GM19455 (cell line): ENCODE measurements around the gene CALCOCO1.
A peak's percentile ranks its signal among the peaks of the same experiment; 100 is the strongest.
"Not testable (repeated sequence)": the region's sequence is repeated elsewhere in the genome, so short reads cannot be mapped to it uniquely, and the experiment has no call there.

Source experiments
- ATAC-seq: cut with Tn5 transposase; IDR thresholded peaks from one replicate; pipeline ENCODE4 v1.9.1; 2021; ENCODE audit not compliant: unreplicated experiment

Gene CALCOCO1

GRCh38 chr12:53734425-53734824, 7.2 kb upstream of the CALCOCO1 start:
- no peak for ATAC-seq

GRCh38 chr12:53733807-53734200, 6.6 kb upstream of the CALCOCO1 start:
- no peak for ATAC-seq

- no peak for ATAC-seq
These were observed 6.0 kb upstream of the CALCOCO1 start for GRCh38 chr12:53733051-53733806.

DNA sequence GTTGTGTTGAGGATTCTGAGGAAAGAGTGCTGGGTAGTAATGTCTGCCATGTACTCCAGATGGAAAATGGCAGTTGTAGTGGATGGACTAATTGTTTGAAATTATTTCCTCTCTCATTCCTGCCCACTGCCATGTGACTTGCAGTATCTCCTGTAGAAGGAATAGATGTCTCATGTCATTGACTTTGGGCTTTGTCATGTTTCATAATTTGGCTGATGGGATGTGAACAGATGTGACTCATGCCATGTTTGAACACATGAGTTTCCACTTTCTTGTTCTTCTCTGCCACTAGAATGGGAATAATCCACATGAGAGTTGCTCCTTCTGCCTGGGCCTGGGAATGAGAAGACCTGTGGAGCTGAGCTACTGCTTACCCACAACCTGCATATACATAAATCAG, 2.4 kb upstream of the CALCOCO1 start:
- no peak for ATAC-seq

- no peak for ATAC-seq
These were observed 954 bp upstream of the CALCOCO1 start for GRCh38 chr12:53728206-53728605.

DNA sequence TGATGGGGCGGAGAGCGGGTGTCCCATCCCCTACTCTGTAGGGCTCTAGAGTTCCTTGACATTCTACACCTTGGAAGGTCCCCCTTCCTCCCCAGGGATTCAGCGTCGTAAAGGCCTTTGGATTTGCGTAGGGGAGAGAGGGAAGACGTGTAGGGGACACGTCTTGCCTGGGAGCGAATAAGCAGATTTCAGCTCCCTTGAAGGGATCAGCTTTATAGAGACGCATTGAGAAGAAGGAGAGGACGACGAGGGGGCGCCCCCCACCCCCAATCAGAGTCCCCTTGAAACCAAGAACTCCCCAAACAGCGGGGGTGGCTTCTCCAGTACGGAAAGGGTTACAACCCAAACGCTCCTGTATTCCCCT, 324 bp downstream of the CALCOCO1 start:
- peak; percentile 1 for ATAC-seq

- ATAC-seq: no peak
These were observed 911 bp downstream of the CALCOCO1 start for GRCh38 chr12:53726341-53726740.

GRCh38 chr12:53725824-53726223, 1.4 kb downstream of the CALCOCO1 start:
- no peak for ATAC-seq

GRCh38 chr12:53722450-53723041, 4.7 kb downstream of the CALCOCO1 start:
- no peak for ATAC-seq

DNA sequence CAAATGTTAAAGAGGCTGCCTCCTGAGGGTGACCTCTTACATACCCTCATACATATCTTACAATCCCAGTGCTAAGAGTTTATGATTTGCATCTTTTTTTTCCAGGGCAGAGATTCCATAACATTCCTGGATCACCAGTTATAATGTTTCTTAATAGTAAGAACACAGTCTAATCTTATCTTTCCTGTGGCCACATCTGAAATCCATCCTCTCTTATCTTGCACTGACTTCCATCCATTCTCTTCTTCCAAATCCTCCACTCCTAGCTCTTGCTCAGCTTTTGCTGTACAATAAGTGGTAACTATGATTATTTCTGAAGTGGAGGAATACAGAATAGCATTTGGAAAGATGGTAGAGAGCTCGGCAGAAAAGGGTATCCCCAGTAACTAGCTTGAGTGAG, 6.3 kb downstream of the CALCOCO1 start:
- ATAC-seq: no peak

DNA sequence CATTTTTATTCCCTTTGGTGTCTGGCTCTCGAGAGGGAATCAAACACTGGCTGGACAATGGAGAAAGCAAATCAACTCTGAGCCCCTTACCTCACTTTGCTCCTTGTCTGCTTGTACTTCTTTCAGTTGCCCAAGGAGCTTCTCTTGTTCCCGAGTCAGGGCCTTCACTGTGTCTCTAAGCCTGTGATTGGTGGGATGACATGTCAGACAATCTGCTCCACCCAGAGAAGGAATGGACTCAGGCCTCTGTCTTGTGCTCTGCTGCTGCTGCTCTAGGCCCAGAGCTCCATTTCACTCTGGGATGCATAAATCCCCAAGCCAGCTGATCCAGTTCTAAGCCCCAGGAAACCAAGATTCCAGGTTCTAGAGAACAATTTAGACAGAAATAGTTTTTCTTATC, 7.6 kb downstream of the CALCOCO1 start:
- ATAC-seq: no peak

GRCh38 chr12:53718567-53718966, 8.7 kb downstream of the CALCOCO1 start:
- not testable (repeated sequence) for ATAC-seq

- ATAC-seq: no peak
These were observed 9.9 kb downstream of the CALCOCO1 start for GRCh38 chr12:53717319-53717718.

GRCh38 chr12:53714004-53714403, 13.2 kb downstream of the CALCOCO1 start:
- ATAC-seq: no peak

GRCh38 chr12:53713516-53713915, 13.7 kb downstream of the CALCOCO1 start:
- no peak for ATAC-seq

GRCh38 chr12:53712059-53712643, 15.1 kb downstream of the CALCOCO1 start:
- ATAC-seq: no peak

DNA sequence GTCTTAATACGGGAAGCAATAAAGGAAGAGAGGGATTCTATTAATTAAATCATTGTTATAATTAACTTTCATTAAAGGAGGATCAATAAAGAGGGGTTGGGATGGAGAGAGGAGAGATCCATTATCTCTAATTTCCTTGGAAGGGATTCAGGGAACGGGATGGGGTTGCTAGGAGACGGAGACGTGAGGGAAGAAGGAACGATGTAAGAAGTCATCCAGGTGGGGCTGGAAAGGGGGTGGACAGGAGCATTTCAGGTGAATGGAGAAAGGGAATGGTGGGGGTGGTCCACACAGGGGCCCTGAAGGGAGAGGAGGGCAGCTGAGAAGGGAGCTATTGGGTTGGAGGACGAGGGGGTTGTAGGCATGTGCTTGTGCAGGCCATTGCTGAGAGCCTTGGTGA, 17.2 kb downstream of the CALCOCO1 start:
- ATAC-seq: no peak

DNA sequence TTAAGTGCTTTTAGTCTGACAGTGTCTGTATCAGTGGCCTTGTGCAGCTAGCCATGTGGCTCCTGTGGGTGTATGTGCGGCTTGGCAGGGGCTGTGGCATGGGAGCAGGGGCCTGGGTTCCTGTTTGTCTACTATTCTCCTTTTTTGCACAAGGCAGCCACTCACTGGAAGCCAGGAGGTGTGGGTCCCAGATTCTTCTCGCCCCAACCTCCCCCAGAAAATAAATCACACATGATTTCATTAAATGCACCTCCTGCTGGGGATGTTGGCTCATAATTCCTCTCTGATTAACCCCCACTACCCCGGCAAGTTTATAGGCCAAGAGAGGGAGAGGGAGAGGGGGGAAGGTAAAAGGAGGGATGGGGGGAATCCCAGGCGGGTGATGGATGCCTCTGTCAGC, 17.6 kb downstream of the CALCOCO1 start:
- ATAC-seq: no peak

DNA sequence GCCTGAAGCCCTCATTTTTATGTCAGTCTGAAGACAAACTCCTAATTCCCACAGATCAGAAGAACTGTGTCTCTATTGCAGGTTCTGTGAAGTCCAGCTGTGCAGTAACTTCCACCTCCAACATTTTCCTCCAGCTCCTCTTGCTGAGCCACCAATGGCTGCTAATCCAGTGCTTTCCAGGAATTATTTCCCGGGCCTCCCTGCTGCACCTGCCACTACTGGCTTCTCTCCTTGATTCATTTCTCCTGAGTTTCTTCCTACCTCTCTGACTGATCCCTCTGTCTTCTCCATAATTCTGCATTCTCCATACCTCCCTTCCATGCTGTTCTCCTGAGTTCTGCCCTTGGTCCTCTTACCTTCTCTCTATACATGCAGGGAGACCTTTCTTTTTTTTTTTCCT, 21.2 kb downstream of the CALCOCO1 start:
- no peak for ATAC-seq

GRCh38 chr12:53703756-53704155, 23.5 kb downstream of the CALCOCO1 start:
- ATAC-seq: no peak

DNA sequence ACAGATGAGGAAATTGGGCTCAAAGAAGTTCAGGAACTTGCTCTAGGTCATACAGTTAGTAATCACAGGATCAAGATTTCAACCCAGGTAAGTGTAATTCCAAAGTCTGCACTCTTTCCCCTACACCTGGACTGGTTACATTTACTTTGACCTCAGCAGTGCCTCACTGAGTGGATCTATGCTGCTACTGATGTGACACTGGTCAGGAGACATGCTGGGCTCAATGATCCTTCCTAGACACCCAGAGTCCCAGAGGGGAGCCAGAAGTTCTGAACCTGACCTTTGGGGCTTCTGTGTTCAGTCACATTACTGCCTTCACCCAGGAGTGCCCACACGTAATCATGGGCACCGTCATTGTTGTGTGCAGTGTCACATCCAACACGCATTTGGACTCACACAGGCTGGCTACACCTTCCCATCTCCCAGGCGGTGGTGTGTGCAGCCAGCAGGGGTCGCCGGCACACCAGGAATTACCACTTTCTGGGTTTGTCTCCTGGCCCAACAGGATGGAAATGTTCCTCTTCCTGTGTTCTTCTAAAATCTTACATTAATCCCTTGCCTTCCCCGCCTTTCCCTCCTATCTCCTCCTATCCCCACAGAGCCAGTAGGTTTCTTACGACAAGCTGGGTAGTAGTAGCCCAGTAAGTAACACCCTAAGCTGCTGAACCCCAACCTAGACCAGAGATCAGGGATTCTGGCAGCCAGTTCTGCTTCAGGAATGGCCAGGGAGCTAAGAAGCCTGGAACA, 25.6 kb downstream of the CALCOCO1 start:
- ATAC-seq: no peak

- no peak for ATAC-seq
These were observed 26.7 kb downstream of the CALCOCO1 start for GRCh38 chr12:53700567-53700966.
